ENCODE data around the gene METTL15.
"Not testable (repeated sequence)": the region's sequence is repeated elsewhere in the genome, so short reads cannot be mapped to it uniquely, and the experiment has no call there.

The METTL15 gene

DNA sequence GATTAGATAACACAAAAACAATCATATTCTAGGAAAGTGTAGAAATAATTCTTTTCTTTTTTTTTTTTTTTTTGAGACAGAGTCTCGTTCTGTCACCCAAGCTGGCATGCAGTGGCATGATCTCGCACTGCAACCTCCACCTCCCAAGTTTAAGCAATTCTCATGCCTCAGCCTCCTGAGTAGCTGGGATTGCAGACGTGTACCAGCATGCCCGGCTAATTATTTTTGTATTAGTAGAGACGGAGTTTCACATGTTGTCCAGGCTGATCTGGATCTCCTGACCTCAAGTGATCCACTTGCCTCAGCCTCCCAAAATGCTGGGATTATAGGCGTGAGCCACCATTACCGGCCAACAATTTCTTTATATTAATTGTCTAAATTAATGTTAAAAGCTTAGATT is 182.8 kb downstream of the METTL15 start:
- DNase-seq (ENCODE audit: low read depth in 2 of 2) = not testable (repeated sequence)

DNA sequence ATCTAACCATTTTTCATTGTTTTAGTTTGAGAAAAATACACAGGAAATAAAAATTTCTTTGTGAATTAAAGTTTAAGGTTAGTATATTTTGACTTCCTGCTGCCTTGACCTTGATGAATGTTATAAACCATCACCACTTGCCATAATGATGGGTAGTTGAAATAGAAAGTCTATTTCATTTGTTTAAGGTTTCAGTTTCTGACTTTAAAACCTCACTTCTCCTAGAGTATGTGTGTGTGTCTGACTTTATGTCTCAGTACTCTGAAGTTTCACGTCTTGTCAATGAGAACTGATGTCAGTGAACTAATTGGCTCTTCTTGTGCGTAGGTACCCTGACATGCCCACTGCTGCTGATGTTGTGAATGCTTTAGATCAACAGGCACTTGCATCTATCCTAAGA is 188.2 kb downstream of the METTL15 start:
- no peak for DNase-seq (ENCODE audit: low read depth in 2 of 2)

DNA sequence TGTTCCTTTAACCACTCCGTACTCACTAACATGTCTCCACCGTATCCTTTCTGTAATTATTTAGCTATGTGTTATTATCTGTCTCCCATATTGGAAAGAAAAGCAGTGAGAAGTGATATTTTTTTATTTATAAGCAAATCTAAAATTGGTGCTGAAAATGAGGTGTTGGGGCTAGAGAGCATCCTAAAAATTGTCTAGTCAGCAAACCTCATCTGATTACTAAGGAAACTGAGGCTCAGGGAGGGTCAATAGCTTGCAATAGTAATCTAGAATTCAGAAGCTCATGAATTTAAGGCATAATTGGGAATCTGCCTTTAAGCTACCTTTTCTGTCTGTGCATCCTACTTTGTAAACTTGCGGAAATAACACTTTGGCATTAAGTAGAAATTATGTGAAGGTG is 190.0 kb downstream of the METTL15 start:
- DNase-seq (ENCODE audit: low read depth in 2 of 2) = no peak

DNA sequence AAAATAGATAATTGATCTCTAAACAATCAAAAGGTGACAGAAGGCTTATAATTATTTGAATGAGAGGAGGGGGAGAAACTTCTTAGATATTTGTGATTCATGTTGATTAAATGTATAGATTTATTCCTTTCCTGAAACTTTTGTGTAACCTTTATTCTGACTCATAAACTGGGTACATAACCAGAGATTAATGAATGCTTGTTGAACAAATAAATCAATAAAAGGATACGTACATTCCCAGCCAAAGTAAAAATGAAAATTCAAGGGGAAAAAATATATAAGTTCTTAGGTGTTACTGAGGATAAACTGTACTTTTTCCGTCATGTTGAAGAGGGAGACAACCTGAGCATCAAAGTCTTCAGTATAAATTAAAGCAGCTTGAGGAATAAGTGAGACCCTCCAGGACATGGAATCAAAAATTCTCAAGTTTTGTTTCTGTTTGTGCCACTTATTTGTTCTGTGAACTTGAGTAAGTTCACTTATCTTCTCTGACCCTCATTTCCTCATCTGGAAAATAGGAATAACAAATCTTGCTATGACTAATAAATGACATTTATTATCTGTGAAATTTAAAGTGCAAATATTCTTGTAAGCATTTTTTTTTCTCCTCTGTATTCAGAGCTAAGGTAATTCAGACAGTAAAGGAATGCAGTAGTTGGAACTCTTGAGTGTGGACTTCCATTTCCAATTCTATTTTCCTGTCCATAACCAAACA is 195.4 kb downstream of the METTL15 start:
- no peak for DNase-seq (ENCODE audit: low read depth in 2 of 2)

DNA sequence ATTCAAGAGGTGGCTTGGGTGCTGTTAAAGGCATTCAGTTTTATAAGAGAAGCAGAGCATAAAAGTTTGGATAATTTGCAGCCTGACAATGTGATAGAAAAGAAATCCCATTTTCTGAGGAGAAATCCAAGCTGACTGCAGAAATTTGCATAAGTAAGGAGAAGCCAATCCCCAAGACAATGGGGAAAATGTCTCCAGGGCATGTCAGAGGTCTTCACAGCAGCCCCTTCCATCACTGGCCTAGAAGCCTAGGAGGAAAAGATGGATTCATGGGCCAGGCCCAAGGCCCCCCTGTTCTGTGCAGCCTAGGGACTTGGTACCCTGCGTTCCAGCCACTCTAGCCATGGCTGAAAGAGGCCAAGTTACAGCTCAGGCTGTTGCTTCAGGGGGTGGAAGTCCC is 207.3 kb downstream of the METTL15 start:
- no peak for DNase-seq (ENCODE audit: low read depth in 2 of 2)

DNA sequence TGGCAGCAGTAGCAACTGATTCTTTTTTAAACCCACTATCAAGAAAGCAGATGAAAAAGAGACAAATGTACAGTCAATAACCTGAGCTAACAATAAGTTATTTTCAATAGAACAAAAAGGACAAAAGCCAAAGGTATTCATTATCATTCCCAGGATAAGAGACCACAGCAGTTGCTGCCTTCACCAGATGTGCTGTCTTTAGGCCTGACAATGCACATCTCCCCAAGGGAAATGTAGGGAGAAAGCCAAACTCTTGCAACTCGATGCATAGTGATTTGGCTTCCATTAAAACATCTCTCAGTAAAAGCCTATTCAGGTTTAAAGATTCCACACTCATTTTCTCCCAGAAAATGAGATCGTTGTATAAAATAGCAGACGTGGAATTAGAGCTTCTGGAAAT is 210.7 kb downstream of the METTL15 start:
- no peak for DNase-seq (ENCODE audit: low read depth in 2 of 2)

DNA sequence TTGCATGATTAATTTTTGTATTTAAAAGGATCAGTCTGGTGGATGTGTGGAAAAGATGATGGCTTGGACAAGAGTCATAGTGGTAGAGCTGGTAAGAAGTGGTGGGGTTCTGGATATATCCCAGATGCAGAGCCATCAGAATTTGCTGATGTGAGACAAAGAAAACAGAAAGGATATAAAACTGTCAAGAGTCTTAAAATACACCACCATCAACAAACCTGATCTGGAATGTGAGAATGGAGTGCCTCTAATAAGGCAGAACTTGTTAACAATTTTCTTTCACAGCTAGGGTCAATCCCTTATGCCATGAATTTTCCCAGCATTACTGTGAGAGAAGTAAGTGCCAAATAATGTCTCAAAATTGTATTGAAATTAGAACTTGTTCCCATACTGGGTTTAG is 215.4 kb downstream of the METTL15 start:
- DNase-seq (ENCODE audit: low read depth in 2 of 2) = no peak

DNA sequence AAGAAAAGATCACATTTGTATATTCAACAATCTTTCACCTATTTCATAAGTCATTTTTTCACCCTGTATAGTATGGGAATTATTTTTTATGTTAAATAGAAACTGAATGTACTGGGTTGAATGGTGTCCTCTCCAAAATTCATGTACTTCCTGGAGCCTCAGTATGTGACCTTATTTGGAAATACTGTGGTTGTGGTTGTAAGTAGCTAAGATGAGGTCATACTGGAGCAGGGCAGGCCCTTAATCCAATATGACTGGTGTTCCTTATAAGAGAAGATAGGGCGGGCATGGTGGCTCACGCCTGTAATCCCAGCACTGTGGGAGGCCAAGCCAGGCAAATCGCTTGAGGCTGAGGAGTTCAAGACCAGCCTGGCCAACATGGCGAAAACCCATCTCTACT is 224.2 kb downstream of the METTL15 start:
- not testable (repeated sequence) for DNase-seq (ENCODE audit: low read depth in 2 of 2)

DNA sequence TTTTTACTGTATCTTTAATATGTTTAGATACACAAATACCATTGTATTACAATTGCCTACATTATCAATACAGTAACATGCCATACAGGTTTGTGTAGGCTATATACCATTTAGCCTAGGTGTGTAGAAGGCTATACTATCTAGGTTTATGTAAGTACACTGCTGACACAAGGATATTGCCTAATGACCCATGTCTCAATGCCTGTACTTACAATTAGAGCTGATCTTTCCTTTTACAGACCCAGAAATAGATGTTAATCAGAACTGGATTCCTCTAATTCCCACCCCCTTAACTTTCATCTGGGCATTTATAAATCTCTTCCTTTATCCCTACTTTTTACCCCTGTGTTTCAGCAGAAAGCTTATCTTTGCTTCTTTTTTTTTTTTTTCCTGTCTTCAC is 229.5 kb downstream of the METTL15 start:
- no peak for DNase-seq (ENCODE audit: low read depth in 2 of 2)

DNA sequence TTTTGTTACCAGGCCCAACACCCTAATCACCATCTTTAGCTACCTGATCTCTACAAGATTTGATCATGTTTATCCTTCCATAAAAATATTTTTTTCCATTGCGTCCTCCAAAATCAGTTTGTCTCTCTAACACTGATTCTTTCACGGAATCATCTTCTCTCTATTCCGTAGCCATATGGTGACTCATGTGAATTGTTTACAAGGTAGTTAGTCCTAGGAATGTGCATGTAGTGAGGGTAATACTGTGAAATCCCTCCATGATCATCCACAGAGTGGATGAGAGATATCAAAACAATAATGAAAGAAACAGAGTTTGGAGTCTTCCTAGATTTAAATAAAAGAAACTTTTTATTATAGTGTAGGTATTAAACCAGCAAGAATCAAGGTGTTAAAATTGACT is 230.2 kb downstream of the METTL15 start:
- DNase-seq (ENCODE audit: low read depth in 2 of 2) = no peak

DNA sequence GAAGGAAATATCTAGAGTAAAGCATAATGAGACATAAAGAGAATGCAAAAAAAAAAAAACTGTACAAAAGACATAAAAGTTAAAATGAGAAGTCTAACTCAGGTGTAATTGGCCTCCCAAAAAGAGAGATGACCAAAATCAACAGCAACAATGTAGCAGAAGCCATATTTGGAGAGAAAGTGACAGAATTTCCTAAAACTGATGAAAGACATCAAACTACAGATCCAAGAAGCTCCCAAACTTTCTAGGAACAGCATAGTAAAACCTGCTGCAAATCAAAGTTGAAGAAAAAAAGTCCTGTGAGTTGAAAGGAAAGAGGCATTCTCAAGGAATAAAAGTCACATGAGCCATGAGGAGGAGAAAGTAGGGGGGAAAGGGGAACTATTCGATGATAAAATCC is 231.3 kb downstream of the METTL15 start:
- DNase-seq (ENCODE audit: low read depth in 2 of 2) = no peak

DNA sequence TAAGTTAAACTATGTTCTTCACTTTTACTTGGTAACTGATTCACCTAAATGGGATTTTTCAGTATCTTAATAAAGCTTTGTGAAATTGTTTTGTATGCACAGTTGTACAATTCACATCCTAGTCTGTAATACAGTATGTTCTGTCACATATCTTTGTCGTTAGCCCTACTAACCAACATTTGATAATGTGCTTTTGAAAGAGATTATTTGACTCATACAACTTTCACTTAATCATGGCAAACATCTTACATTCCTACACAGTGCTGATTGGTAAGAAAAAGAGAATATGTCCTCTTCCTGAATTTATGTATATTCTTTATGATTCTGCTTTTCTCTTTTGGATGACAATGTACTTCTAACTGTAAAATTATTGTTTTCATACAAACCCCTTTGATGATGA is 234.5 kb downstream of the METTL15 start:
- DNase-seq (ENCODE audit: low read depth in 2 of 2) = no peak

DNA sequence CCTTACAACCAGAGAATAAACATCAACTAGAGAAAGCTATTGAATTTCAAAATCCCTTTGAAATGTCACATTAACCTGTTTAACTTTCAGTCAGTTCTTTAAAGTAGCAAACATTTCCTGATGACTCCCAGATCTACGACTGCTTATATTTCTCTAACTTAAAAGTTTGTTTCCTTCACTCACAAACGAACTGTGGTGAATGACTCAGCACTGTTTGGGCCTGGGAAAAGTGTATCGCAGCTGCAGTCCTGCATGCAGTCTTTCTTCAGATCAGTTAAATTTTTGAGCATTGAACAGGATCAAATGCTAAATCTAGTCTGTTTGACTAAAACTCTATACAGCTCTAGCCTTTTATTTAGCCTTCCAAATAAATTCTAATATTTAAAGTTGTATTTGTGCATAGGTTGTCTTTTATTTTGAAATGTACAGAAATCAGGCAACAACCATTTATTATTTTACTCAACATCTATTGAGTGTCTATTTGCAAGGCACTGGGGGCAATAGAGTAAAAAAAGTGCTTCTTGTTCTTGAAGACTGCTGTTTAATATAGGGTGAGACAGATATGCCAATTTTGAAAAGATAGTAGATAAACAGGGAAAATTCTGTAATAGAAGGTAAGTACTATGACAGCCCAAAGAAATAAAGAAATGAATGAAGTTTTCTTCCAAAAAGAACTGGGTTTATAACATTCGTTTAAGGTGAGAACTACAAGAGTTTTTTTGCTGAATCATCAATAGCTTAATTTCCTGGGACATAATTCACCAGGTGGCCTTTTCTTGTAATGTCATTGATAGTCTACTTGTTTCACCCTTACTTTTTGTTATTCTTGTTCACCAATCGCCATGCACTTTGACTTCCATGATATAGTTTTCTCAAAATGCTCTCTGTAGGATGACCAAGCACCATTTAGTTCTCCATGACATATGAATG is 235.4 kb downstream of the METTL15 start:
- DNase-seq (ENCODE audit: low read depth in 2 of 2) = no peak

DNA sequence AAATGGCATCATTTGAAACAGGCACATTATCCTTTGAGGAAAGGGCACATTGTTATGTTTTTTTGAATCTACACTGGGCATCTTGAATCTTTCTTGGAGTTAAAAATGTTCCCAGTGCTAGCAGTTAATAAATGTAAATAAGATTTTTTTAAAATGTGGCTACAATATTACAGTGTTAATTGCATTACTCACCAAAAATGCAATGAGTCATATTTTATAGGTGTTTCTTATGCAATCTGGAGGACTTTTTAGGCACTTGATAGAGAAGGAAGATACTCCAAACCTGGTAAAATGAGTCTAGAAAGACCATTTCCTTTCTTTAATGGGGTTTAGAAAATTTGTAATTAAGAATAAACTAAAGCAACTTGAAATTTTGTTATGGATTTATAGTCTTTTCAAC is 238.0 kb downstream of the METTL15 start:
- no peak for DNase-seq (ENCODE audit: low read depth in 2 of 2)

DNA sequence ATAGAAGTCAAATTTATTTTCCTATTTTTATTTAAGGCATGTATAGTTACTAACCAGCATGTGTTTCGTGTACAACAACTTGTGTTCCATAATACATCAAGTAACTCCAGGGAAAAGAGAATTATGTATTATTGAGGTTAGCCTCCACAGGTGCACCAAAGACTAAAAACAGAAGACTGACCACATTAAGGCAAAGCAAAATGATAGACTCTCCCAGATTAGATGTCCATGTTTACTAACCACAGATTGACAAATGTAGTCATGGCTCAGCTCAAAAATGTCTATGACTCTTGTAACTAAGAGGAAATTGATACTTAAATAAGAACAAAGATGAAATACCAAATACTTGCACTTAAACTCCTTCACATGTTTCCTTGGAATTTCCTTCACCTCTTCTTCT is 238.5 kb downstream of the METTL15 start:
- no peak for DNase-seq (ENCODE audit: low read depth in 2 of 2)

DNA sequence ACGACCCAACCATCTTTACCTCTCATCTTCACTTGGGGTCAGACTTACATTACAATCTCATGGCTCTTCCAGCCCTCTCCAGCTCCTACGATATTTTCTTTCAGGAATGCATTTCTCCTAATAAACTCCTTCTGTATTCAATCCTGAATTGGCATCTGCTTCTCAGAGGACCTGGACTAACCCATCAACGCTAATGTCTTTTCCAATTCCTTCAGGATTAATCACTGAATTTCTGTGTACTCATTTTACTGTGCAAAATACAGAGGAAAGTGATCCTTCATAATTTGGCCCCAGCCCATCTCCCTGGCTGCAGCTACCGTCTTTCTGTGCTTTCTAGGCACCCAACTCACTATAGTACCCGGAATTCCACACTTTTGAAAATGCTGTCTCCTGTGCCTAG is 239.2 kb downstream of the METTL15 start:
- no peak for DNase-seq (ENCODE audit: low read depth in 2 of 2)

DNA sequence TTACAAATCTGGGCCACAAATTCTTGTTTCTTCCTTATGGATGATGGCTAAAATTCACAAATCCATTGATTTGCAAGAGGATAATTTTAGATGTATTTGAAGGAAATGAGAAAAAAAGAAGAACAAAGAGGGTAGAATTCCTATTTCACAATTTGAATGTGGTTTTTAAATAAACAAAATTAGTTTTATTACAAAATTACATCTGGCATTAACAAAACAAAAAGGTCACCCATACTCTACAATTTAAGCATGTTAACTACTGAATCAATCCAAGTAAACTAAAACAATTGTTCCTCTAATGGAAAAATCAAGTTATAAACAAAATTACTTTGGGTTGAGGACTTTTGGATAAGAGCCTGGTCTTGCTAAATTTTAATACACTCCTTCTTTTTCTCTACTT is 242.0 kb downstream of the METTL15 start:
- DNase-seq (ENCODE audit: low read depth in 2 of 2) = no peak

DNA sequence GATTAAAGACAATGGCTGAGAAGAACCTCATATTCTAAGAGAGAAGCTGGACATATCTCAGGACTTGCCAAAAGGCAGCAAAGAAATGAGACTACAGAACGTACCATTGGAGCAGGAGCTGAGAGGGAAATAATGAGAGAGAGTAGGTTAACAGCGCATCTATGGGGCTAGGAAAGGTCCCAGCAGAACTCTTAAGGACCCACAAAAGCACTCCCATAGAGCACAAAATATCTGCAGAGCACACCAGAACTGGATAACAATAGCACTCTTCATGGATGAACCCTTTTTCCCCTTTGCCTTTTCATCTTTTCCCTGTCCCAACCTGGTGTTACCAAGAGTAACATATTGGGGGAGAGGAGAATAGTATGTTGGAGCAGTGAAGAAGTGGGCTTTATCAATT is 245.8 kb downstream of the METTL15 start:
- no peak for DNase-seq (ENCODE audit: low read depth in 2 of 2)

DNA sequence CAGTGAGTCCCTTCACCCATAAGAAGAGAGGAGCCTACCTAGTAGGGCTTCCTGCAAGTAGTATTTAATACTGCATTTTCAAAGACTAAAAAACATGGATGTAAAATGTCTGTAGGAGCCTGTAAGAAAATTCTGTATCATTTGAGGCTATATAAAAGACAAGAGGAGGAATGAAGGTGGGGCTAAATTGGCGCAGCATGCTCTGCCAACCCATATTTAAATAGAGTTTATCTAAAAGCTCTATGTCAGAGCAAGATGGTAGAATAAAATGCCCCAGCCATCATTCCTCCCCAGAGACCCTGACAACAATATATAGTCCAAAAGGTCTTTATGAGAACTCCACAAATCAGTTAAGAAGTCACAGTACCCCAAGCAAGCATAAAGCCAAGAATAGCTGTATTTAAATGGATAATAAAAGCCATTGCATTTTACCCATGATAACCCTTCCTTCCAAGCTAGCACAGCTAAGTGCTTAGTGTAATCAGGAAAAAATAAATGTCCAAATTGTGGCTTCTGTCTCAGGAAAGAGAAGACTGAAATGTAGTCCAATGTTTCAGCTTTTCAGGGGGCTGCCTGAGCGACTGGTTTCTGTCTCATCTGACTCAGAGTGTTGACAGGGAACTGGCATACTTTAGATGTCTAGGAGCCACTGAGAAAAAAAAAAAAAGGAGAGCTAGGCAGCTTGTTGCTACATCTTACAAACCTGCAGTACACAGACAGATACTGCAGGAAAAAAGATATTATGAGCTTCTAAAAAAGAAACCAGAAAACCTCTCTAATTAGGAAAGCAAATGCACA is 258.6 kb downstream of the METTL15 start:
- no peak for DNase-seq (ENCODE audit: low read depth in 2 of 2)

DNA sequence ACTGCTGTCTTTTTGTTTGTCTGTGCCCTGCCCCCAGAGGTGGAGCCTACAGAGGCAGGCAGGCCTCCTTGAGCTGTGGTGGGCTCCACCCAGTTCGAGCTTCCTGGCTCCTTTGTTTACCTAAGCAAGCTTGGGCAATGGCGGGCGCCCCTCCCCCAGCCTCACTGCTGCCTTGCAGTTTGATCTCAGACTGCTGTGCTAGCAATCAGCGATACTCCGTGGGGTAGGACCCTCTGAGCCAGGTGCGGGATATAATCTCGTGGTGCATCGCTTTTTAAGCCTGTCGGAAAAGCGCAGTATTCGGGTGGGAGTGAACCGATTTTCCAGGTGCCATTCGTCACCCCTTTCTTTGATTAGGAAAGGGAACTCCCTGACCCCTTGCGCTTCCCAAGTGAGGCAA is 269.9 kb downstream of the METTL15 start:
- DNase-seq (ENCODE audit: low read depth in 2 of 2) = not testable (repeated sequence)
